Spleen (tissue), 11 donors: ENCODE measurements around the gene CACNA1C. TPM values are rescaled to one million over a fixed set of nuclear protein-coding genes. Genes with fewer than 3 reads are reported as not detected.
A peak's percentile ranks its signal among the peaks of the same experiment; 100 is the strongest.

Experiments used
- DNase-seq: peaks from one replicate; pipeline ENCODE4 v3.0.0-alpha.2; 2020
- H3K27ac ChIP-seq, 8 donors: fragments of 200-600 bp; sonication (generic) in 7 of 8; 1 replicate in 4 of 8; 2 replicates in 4 of 8; pipeline versions ENCODE4 v1.5.0 to v1.8.0; 2016 to 2021; ENCODE audit warnings: inconsistent platforms in 4 of 8, mild to moderate bottlenecking in 4 of 8, moderate library complexity in 1 of 8
- H3K27me3 ChIP-seq, 7 donors: fragments of 200-600 bp; sonication (generic) in 6 of 7; replicated peaks in 1 of 7; 1 replicate in 4 of 7; 2 replicates in 3 of 7; pipeline versions ENCODE4 v1.5.0 to v1.8.0; 2016 to 2021; ENCODE audit warnings: inconsistent platforms in 3 of 7, mild to moderate bottlenecking in 1 of 7
- H3K36me3 ChIP-seq, 6 donors: fragments of 200-600 bp; sonication (generic) in 5 of 6; 1 replicate in 4 of 6; 2 replicates in 2 of 6; pipeline versions ENCODE4 v1.5.0 to v1.8.0; 2016 to 2021; ENCODE audit warnings: inconsistent platforms in 2 of 6
- H3K4me1 ChIP-seq, 6 donors: fragments of 200-600 bp; sonication (generic) in 5 of 6; 1 replicate in 3 of 6; 2 replicates in 3 of 6; pipeline versions ENCODE4 v1.5.0 to v1.8.0; 2016 to 2021; ENCODE audit warnings: inconsistent platforms in 3 of 6
- H3K4me3 ChIP-seq, 8 donors: fragments of 200-600 bp; sonication (generic) in 7 of 8; 1 replicate in 4 of 8; 2 replicates in 4 of 8; pipeline versions ENCODE4 v1.5.0 to v1.8.0; 2016 to 2021; ENCODE audit warnings: inconsistent platforms in 4 of 8, mild to moderate bottlenecking in 4 of 8, moderate library complexity in 2 of 8
- H3K9me3 ChIP-seq, 8 donors: fragments of 200-600 bp; sonication (generic) in 7 of 8; 1 replicate in 4 of 8; 2 replicates in 4 of 8; pipeline versions ENCODE4 v1.5.0 to v1.8.0; 2016 to 2021; ENCODE audit warnings: inconsistent platforms in 4 of 8
- CTCF ChIP-seq, 11 experiments: fragments of 200-600 bp in 7 of 11; fragments of 450-650 bp in 4 of 11; sonication (generic) in 4 of 11; IDR thresholded peaks in 8 of 11; conservative IDR thresholded peaks in 3 of 11; 1 replicate in 7 of 11; 2 replicates in 4 of 11; pipeline versions ENCODE4 v1.4.0 to v1.8.0; 2016 to 2021; ENCODE audit warnings: antibody characterized with exemption in 11 of 11, inconsistent platforms in 4 of 11, mild to moderate bottlenecking in 1 of 11
- POLR2A ChIP-seq, 3 donors: fragments of 450-650 bp; IDR thresholded peaks; one replicate each; pipeline ENCODE4 v1.5.1; 2017; ENCODE audit warnings: antibody characterized with exemption in 3 of 3, mild to moderate bottlenecking in 1 of 3
- POLR2AphosphoS5 ChIP-seq, 3 donors: sonication (generic); formaldehyde crosslinking; IDR thresholded peaks; one replicate each; pipeline ENCODE4 v1.5.1; 2017; ENCODE audit warnings: antibody characterized with exemption in 3 of 3
- WGBS, 5 donors: extraction: QIAGEN DNeasy Blood & Tissue Kit in 3 of 5; methylation state at CpG; one replicate each; pipeline versions ENCODE4 v1.1.5 to v1.1.7; 2013 to 2018; 5-methylcytosine and 5-hydroxymethylcytosine counted together
- intact Hi-C: fragments of 100-400 bp; cut with DNase I; formaldehyde crosslinking; loops from one replicate; pipeline ENCODE4 v1.15.0; 2023; ENCODE audit warnings: low total_unique reads
- polyA plus RNA-seq, 3 donors: library from polyadenylated mRNA; stranded (reverse); fragments of 200-250 nt; gene quantifications; one replicate each; pipeline ENCODE4 v1.2.1, GENCODE V29; 2013
- total RNA-seq, 7 donors: library from RNA; depleted of rRNA in 3 of 7; stranded (reverse); fragments of >200 nt in 3 of 7; fragmentation: NEBNext Ultra II Directional in 4 of 7; extraction: Animal tissue kit (Norgen Biotek cat#: 25700) in 4 of 7; gene quantifications; one replicate each; pipeline versions ENCODE4 v1.1.0 to v1.2.1, GENCODE V29; 2016 to 2021
- donor health status: healthy with polysubstance abuse.
- donor health status: DM: no; HTN: no; CAD: no; lungs with moderate emphysema.
- donor health status: DM: no; HTN: no; CAD: no.
- donor health status: Bipolar disorder and iron deficiency.
- donor health status: healthy.
- donor health status: DM: no; HTN: no; CAD: no.
- donor health status: DM: yes; HTN: yes; CAD: no.

Gene CACNA1C
- total and polyA plus RNA-seq, 10 donors = 0.67 to 27.6 (median 18.4) TPM

DNA sequence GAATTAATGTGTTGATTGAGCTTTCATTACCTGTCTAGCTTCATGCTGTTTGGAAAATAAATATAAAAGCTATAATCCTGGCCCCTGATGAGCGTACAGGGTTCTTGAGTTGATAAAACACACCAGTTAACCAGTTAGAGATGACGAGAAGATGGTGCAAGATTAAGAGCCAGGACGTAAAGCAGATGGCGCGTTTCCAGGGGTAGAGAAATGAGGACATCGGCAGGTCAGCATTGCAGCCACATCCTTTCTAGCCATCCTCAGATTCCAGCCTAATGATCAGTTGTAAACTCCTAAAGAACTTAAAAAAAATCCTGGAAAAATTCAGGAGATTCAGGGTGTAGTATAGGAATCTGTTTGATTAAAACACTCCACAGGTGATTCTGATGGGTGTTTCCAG, 203.7 kb downstream of the CACNA1C start:
- Histone ChIP-seq H3K9me3 (peaks cover 0 to 4% (median 0%) of the 10 kb centered on the region in 8 donors), H3K4me3 (no peak overlapping the region), H3K36me3 (no peaks in the 10 kb centered on the region), H3K27me3 (peaks cover 0 to 4% (median 0%) of the 10 kb centered on the region in 7 donors), H3K27ac (no peak overlapping the region), H3K4me1 (peaks cover 0 to 32% (median 19%) of the 10 kb centered on the region in 6 donors)
- intact Hi-C loops = no loop called here
- no peak for DNase-seq
- no peak for TF ChIP-seq CTCF (IDR thresholded peaks at IDR 0.05 in 8 of 11, conservative IDR thresholded peaks at IDR 0.05 in 3 of 11)
- no peak for TF ChIP-seq POLR2A (IDR thresholded peaks at IDR 0.05)
- TF ChIP-seq POLR2AphosphoS5 (IDR thresholded peaks at IDR 0.05) = no peak
- 57 to 90% (median 80%) methylated on average over 6 of the region's 6 CpGs for WGBS, 5 donors

GRCh38 chr12:2256915-2257314, 204.1 kb downstream of the CACNA1C start:
- no peak for TF ChIP-seq POLR2A (IDR thresholded peaks at IDR 0.05)
- TF ChIP-seq CTCF (IDR thresholded peaks at IDR 0.05 in 8 of 11, conservative IDR thresholded peaks at IDR 0.05 in 3 of 11) = no peak
- TF ChIP-seq POLR2AphosphoS5 (IDR thresholded peaks at IDR 0.05) = no peak
- peaks cover 0 to 4% (median 0%) of the 10 kb centered on the region in 7 donors for H3K27me3 ChIP-seq
- no peak for DNase-seq
- H3K36me3 ChIP-seq = no peaks in the 10 kb centered on the region
- no peak overlapping the region for H3K4me3 ChIP-seq
- peaks cover 0 to 32% (median 19%) of the 10 kb centered on the region in 6 donors for H3K4me1 ChIP-seq
- WGBS, 5 donors = 91 to 97% (median 92%) methylated on average over 6 to 7 of the region's 7 CpGs
- intact Hi-C loops = no loop called here
- peaks cover 0 to 4% (median 0%) of the 10 kb centered on the region in 8 donors for H3K9me3 ChIP-seq
- no peak overlapping the region for H3K27ac ChIP-seq

DNA sequence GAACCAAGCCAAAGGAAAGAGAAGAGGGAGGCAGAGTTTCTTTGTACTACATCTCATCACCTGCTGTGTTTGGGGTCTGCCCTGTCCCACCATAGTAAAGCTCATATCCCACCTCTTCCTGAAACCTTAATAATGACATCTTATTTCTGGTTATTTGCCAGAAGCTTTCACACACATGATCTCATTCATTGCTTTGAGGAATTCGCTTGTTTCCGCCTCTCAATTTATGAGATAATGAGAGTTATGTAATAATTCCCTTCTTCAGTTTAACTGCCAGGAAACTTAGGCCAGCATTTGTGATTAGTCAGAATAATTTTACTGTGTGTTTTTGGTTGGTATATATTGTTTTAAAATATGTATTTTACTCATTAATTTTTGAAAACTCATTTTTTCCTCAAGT, 205.2 kb downstream of the CACNA1C start:
- no peak for TF ChIP-seq POLR2A (IDR thresholded peaks at IDR 0.05)
- TF ChIP-seq POLR2AphosphoS5 (IDR thresholded peaks at IDR 0.05) = no peak
- no peak for TF ChIP-seq CTCF (IDR thresholded peaks at IDR 0.05 in 8 of 11, conservative IDR thresholded peaks at IDR 0.05 in 3 of 11)
- DNase-seq = no peak
- 39 to 63% (median 39%) methylated on average over 2 of the region's 2 CpGs for WGBS, 5 donors
- Histone ChIP-seq H3K9me3 (peaks cover 0 to 4% (median 0%) of the 10 kb centered on the region in 8 donors), H3K27me3 (peaks cover 0 to 4% (median 0%) of the 10 kb centered on the region in 7 donors), H3K36me3 (no peaks in the 10 kb centered on the region), H3K4me3 (no peak overlapping the region), H3K27ac (no peak overlapping the region), H3K4me1 (peaks cover 0 to 32% (median 19%) of the 10 kb centered on the region in 6 donors)
- intact Hi-C loops = no loop called here

DNA sequence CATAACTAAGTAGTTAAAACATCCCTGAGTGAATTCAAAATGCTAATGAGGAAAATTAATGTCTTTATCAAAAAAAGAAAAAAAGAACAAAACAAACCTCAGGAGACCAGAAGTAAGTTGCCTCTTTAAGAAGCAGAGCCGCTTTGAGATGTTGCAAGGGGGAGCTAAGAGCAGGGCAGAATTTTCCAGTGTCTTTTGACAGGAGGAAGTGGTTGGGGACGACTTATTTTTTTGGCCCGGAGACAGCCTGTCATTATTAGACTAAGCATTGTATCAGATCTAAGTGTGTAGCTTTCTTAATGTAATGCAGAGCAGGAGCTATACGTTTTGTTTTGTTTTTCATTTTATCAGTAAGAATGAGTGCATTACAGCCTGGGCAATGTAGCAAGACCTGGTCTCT, 206.6 kb downstream of the CACNA1C start:
- H3K4me1 ChIP-seq = peaks cover 0 to 39% (median 22%) of the 10 kb centered on the region in 6 donors
- WGBS, 5 donors = 6 to 13% (median 7%) methylated on average over 4 of the region's 4 CpGs
- peaks cover 0 to 4% (median 0%) of the 10 kb centered on the region in 8 donors for H3K9me3 ChIP-seq
- DNase-seq = no peak
- peaks cover 0 to 4% (median 0%) of the 10 kb centered on the region in 7 donors for H3K27me3 ChIP-seq
- H3K4me3 ChIP-seq = no peak overlapping the region
- intact Hi-C loops = no loop called here
- TF ChIP-seq POLR2AphosphoS5 (IDR thresholded peaks at IDR 0.05) (no peak), POLR2A (IDR thresholded peaks at IDR 0.05) (no peak), CTCF (IDR thresholded peaks at IDR 0.05 in 8 of 11, conservative IDR thresholded peaks at IDR 0.05 in 3 of 11) (no peak)
- peak overlapping the region in 2 of 8 donors; percentile 22 to 29 for H3K27ac ChIP-seq
- H3K36me3 ChIP-seq = no peaks in the 10 kb centered on the region
